MM.1S (cell line): ENCODE results near the gene STAG1.

ENCODE experiments used
- DNase-seq: peaks from one replicate; pipeline ENCODE4 v3.0.0-alpha.2; 2015
- H2AFZ ChIP-seq: fragments of 300-600 bp; sonication (generic); 2 replicates; pipeline ENCODE4 v1.6.0; 2016; ENCODE audit warnings: antibody characterized with exemption, low read length
- H3F3A ChIP-seq: fragments of 300-600 bp; sonication (generic); 2 replicates; pipeline ENCODE4 v1.6.1; 2016; ENCODE audit warnings: mild to moderate bottlenecking, antibody characterized with exemption, low read length, moderate library complexity, mixed read lengths; ENCODE audit not compliant: insufficient read depth
- H3K27ac ChIP-seq: fragments of 300-600 bp; sonication (generic); 2 replicates; pipeline ENCODE4 v1.5.1; 2016; ENCODE audit warnings: mild to moderate bottlenecking, low read length
- H3K27me3 ChIP-seq: fragments of 300-600 bp; sonication (generic); replicated peaks from 2 replicates; pipeline ENCODE4 v1.6.0; 2016; ENCODE audit warnings: low read length; ENCODE audit not compliant: insufficient read depth
- H3K36me3 ChIP-seq: fragments of 300-600 bp; sonication (generic); replicated peaks from 2 replicates; pipeline ENCODE4 v1.6.1; 2016; ENCODE audit warnings: mild to moderate bottlenecking, low read length, mixed read lengths; ENCODE audit not compliant: insufficient read depth
- H3K4me1 ChIP-seq: fragments of 300-600 bp; sonication (generic); 2 replicates; pipeline ENCODE4 v1.6.1; 2016; ENCODE audit warnings: low read length, mixed read lengths
- H3K4me2 ChIP-seq: fragments of 300-600 bp; sonication (generic); 2 replicates; pipeline ENCODE4 v1.6.0; 2016; ENCODE audit warnings: low read depth, low read length
- H3K4me3 ChIP-seq: fragments of 300-600 bp; sonication (generic); 2 replicates; pipeline ENCODE4 v1.5.1; 2016; ENCODE audit warnings: low read length, mixed read lengths
- H3K79me2 ChIP-seq: fragments of 300-600 bp; sonication (generic); 2 replicates; pipeline ENCODE4 v1.6.1; 2016; ENCODE audit warnings: mixed run types, low read length, mixed read lengths
- H3K9ac ChIP-seq: fragments of 300-600 bp; sonication (generic); 2 replicates; pipeline ENCODE4 v1.6.1; 2016; ENCODE audit warnings: low read length, mixed read lengths
- H3K9me2 ChIP-seq: fragments of 300-600 bp; sonication (generic); replicated peaks from 2 replicates; pipeline ENCODE4 v1.6.1; 2016; ENCODE audit warnings: mild to moderate bottlenecking, low read length, mixed read lengths; ENCODE audit not compliant: insufficient read depth
- H3K9me3 ChIP-seq: fragments of 300-600 bp; sonication (generic); replicated peaks from 2 replicates; pipeline ENCODE4 v1.6.1; 2016; ENCODE audit warnings: mild to moderate bottlenecking, low read length, mixed read lengths; ENCODE audit not compliant: insufficient read depth
- H4K20me1 ChIP-seq: fragments of 300-600 bp; sonication (generic); 2 replicates; pipeline ENCODE4 v1.6.1; 2016; ENCODE audit warnings: mild to moderate bottlenecking, low read length, moderate library complexity, mixed read lengths; ENCODE audit not compliant: insufficient read depth
- CTCF ChIP-seq: fragments of 300-600 bp; sonication (generic); IDR thresholded peaks from 2 replicates; pipeline ENCODE4 v1.5.1; 2016; ENCODE audit warnings: antibody characterized with exemption, low read length, mixed read lengths
- EZH2 ChIP-seq: fragments of 300-600 bp; sonication (generic); optimal IDR thresholded peaks from 2 replicates; pipeline ENCODE3; 2017; ENCODE audit warnings: low read depth, mild to moderate bottlenecking, antibody characterized with exemption, low read length, mixed read lengths
- EZH2phosphoT487 ChIP-seq: fragments of 300-600 bp; sonication (generic); IDR thresholded peaks from 2 replicates; pipeline ENCODE4 v1.6.1; 2018; ENCODE audit warnings: antibody characterized with exemption, low read length

STAG1 gene

GRCh38 chr3:136512381-136512780 lies 239.8 kb downstream of the STAG1 start:
- no peak for DNase-seq
- no peak overlapping the region for H3K9ac ChIP-seq
- no peaks in the 10 kb centered on the region; the same call in 1 of the 2 replicates for H3K36me3 ChIP-seq
- H3K9me2 ChIP-seq, result no peaks in the 10 kb centered on the region
- H3K27me3 ChIP-seq, result no peaks in the 10 kb centered on the region
- no peaks in the 10 kb centered on the region for H3K4me1 ChIP-seq
- H2AFZ ChIP-seq, result no peak overlapping the region
- H4K20me1 ChIP-seq, result no peaks in the 10 kb centered on the region
- TF ChIP-seq EZH2, result no peak
- TF ChIP-seq EZH2phosphoT487, result no peak
- no peak for TF ChIP-seq CTCF
- H3K4me3 ChIP-seq, result no peak overlapping the region
- H3F3A ChIP-seq, result no peaks in the 10 kb centered on the region
- H3K4me2 ChIP-seq, result no peak overlapping the region
- no peak overlapping the region for H3K27ac ChIP-seq
- H3K9me3 ChIP-seq, result no peaks in the 10 kb centered on the region
- no peaks in the 10 kb centered on the region for H3K79me2 ChIP-seq

- Histone ChIP-seq H3K27me3 (no peaks in the 10 kb centered on the region), H3K9me3 (no peaks in the 10 kb centered on the region), H3K4me3 (no peak overlapping the region), H3K9me2 (no peaks in the 10 kb centered on the region), H3K36me3 (no peaks in the 10 kb centered on the region), H3K4me2 (no peak overlapping the region), H3K9ac (no peak overlapping the region), H3K79me2 (no peaks in the 10 kb centered on the region), H2AFZ (no peak overlapping the region), H3K27ac (no peak overlapping the region), H3K4me1 (no peaks in the 10 kb centered on the region), H3F3A (no peaks in the 10 kb centered on the region), H4K20me1 (no peaks in the 10 kb centered on the region)
- no peak for DNase-seq
- no peak for TF ChIP-seq EZH2phosphoT487
- no peak for TF ChIP-seq CTCF
- no peak for TF ChIP-seq EZH2
Measured at GRCh38 chr3:136505676-136506075, 246.5 kb downstream of the STAG1 start.

GRCh38 chr3:136503056-136503455 lies 249.1 kb downstream of the STAG1 start:
- H3K9ac ChIP-seq, result no peak overlapping the region
- DNase-seq, result no peak
- H3K79me2 ChIP-seq, result no peaks in the 10 kb centered on the region
- no peak overlapping the region for H2AFZ ChIP-seq
- no peaks in the 10 kb centered on the region for H3K9me2 ChIP-seq
- H3K36me3 ChIP-seq, result no peaks in the 10 kb centered on the region
- no peaks in the 10 kb centered on the region for H3K9me3 ChIP-seq
- H3F3A ChIP-seq, result no peaks in the 10 kb centered on the region
- H3K4me3 ChIP-seq, result no peak overlapping the region
- no peaks in the 10 kb centered on the region for H3K4me1 ChIP-seq
- H3K4me2 ChIP-seq, result no peak overlapping the region
- no peak overlapping the region for H3K27ac ChIP-seq
- no peaks in the 10 kb centered on the region for H4K20me1 ChIP-seq
- no peaks in the 10 kb centered on the region for H3K27me3 ChIP-seq
- TF ChIP-seq EZH2, result no peak
- no peak for TF ChIP-seq CTCF
- no peak for TF ChIP-seq EZH2phosphoT487
